ENCODE results near the gene MMGT1.

MMGT1 gene

DNA sequence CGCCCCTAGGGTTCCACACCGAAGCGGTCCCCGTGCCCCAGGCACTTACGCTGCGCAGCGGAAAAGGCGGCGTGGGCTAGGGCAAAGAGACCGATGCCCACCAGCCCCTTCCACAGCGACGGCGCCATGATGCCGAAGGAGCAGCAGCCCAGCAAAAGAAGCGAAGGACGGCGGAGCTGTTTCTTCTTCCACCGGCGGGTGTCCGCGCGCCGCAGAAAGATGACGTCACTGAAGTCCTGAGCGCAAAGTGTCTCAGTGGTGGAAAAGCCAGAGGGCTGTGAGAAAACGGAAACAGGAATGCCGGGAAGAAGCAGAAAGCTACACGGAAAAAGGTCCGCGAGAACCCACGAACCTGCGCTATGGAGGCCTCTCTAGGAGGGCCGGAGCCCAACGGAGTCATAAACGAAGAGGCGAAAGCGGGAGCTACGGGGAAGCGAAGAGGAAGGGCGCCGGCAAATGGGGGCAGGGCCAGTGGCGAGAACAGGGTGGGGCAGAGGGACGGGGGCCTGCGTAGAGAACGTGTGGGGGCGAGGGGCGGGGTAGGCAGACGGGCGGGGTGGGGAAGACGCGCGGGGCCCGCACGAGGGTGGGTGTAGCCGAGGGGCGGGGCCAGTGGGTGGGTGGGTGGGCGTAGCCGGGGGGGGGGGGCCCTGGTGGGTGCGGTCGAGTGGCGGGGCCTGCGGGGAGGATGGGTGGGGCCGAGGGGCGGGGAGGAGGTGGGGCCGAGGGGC is at the start of gene MMGT1:
Gene MMGT1 (minus strand): TSS at position 441 of the 731 bp plus-strand sequence. CDS start 313 bp downstream, at position 128.
- H3K9ac ChIP-seq (ENCODE audit: low read depth, low read length) = peak within 1 kb of the TSS; percentile 97
- no peaks in the 10 kb centered on the region; the same call in 1 of the 2 replicates for H3K4me1 ChIP-seq (ENCODE audit: insufficient read depth, low read length)
- no peaks in the 10 kb centered on the region for H3K9me3 ChIP-seq (ENCODE audit: control insufficient read depth, insufficient read depth, low read length)
- no peaks in the 10 kb centered on the region for H3K36me3 ChIP-seq (ENCODE audit: insufficient read depth, low read length)

DNA sequence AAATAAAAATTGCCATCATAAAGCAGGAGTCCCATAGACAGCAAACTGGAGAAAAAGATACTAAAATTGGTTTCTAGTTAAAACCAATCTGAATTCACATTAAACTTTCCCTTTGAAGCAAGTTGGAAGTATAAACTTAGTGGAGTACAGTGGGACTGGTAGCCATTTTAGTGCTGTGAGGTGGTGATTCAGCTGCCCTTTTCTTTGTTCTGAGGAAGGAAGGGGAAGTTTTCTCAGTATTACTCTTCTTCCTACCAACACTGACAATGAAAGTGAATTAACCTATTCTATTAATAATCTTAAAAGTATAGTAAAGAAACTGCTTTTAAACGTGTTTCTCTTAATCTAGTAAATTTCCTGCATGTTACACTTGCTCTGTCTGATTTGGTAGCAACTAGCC is 48.1 kb upstream of the MMGT1 start:
- H3K9me3 ChIP-seq (ENCODE audit: control insufficient read depth, insufficient read depth, low read length) = no peaks in the 10 kb centered on the region

DNA sequence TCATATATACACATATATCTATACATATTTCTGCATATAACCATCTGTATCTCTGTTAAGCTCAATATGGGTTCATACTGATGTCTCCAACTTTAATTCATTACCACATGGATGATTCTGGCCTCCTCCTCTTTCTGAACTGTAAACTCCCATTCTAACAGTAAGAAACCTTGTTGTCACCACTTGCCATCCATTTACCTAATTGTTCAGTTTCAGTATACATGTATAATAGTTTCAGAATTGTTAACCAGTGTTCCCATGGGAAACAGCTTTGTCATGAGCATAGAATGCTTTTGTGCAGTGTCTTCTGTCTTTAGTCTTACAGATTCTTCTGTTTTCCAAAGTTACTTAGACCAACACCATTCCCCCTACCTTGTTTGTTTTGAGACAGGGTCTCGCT is 47.4 kb upstream of the MMGT1 start:
- Histone ChIP-seq H3K9me3 (ENCODE audit: control insufficient read depth, insufficient read depth, low read length) (no peaks in the 10 kb centered on the region), H3K4me1 (ENCODE audit: insufficient read depth, low read length) (no peaks in the 10 kb centered on the region), H3K36me3 (ENCODE audit: insufficient read depth, low read length) (no peaks in the 10 kb centered on the region), H3K9ac (ENCODE audit: low read depth, low read length) (no peak overlapping the region)

More for the DNA sequence above, 48.1 kb upstream of the MMGT1 start:
- Histone ChIP-seq H3K9ac (ENCODE audit: low read depth, low read length) (no peak overlapping the region), H3K36me3 (ENCODE audit: insufficient read depth, low read length) (no peaks in the 10 kb centered on the region), H3K4me1 (ENCODE audit: insufficient read depth, low read length) (no peaks in the 10 kb centered on the region)

DNA sequence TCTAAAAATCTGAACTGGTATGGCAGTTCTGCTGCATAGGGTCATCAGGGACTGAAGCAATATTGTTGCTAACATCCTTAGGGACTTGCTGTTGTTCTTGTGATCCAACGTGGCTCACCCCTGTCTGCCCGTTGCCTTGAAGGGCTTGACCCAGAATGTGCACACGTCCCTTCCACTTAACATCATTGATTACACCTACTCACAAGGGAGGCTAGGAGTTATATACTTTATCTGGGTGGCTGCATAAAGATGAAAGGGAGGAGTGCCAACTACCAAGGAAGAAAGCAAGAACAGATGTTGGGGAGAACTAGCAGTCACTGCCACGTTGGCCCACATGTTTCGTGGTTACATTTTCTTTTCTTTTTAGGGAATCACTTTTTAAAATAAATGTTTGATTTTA is 45.4 kb upstream of the MMGT1 start:
- no peaks in the 10 kb centered on the region for H3K36me3 ChIP-seq (ENCODE audit: insufficient read depth, low read length)
- no peaks in the 10 kb centered on the region for H3K9me3 ChIP-seq (ENCODE audit: control insufficient read depth, insufficient read depth, low read length)
- H3K9ac ChIP-seq (ENCODE audit: low read depth, low read length) = no peak overlapping the region
- H3K4me1 ChIP-seq (ENCODE audit: insufficient read depth, low read length) = no peaks in the 10 kb centered on the region

DNA sequence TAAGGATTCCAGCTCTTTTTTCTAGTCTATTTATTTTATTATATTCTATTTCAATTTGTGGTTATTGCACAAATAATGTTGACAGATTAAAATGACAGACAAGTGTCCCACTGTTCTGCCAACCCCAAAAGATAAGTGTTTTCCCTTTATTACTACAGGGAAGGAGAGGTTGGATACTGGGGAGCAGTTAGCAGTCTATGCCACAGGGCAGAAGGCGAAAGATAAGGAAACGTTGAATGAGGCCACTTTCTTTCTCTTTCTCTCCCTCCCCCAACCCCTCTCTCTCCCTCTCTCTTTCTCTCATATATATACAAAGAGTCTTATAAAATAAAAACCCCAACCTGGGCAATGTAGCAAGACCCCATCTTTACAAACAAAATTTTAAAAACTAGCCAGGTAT is 43.1 kb upstream of the MMGT1 start:
- Histone ChIP-seq H3K9ac (ENCODE audit: low read depth, low read length) (no peak overlapping the region), H3K9me3 (ENCODE audit: control insufficient read depth, insufficient read depth, low read length) (no peaks in the 10 kb centered on the region), H3K36me3 (ENCODE audit: insufficient read depth, low read length) (no peaks in the 10 kb centered on the region), H3K4me1 (ENCODE audit: insufficient read depth, low read length) (no peaks in the 10 kb centered on the region)

DNA sequence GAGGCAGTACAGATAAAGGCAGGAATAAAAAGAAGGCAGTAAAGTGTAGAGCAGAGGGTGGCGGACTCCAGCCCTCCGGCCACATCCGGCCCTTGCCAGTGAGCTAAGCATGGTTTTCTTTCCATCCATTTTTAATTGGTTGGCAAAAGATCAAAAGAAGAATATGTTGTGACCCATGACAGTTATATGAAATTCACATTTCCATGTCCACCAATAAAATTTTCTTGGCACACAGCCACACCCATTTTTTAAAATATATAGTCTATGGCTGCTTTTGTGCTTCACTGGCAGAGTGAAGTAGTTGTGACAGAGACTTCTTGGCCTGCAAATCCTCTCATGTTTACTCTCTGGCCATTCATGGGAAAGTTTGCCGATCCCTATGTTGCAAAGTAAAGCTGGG is 41.2 kb upstream of the MMGT1 start:
- Histone ChIP-seq H3K4me1 (ENCODE audit: insufficient read depth, low read length) (no peaks in the 10 kb centered on the region), H3K9ac (ENCODE audit: low read depth, low read length) (no peak overlapping the region), H3K9me3 (ENCODE audit: control insufficient read depth, insufficient read depth, low read length) (no peaks in the 10 kb centered on the region), H3K36me3 (ENCODE audit: insufficient read depth, low read length) (no peaks in the 10 kb centered on the region)

DNA sequence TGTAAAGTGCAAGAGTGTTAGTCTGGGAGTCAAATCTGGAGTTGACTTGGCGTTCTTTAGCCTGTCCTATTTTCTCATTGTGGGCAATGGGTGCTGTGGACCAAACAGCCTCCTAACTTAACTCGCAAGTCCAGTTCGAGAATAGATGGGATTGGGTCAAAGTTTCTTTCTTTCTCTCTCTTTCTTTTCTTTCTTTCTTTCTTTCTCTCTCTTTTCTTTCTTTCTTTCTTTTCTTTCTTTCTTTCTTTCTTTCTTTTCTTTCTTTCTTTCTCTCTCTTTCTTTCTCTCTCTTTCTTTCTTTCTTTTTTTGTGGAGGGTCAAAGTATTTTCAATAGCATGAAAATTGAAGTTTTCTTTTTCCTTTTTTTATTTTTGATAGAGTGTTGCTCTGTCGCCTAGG is 14.5 kb upstream of the MMGT1 start:
- H3K36me3 ChIP-seq (ENCODE audit: insufficient read depth, low read length) = no peaks in the 10 kb centered on the region
- H3K9me3 ChIP-seq (ENCODE audit: control insufficient read depth, insufficient read depth, low read length) = no peaks in the 10 kb centered on the region
- H3K4me1 ChIP-seq (ENCODE audit: insufficient read depth, low read length) = no peaks in the 10 kb centered on the region
- H3K9ac ChIP-seq (ENCODE audit: low read depth, low read length) = no peak overlapping the region

DNA sequence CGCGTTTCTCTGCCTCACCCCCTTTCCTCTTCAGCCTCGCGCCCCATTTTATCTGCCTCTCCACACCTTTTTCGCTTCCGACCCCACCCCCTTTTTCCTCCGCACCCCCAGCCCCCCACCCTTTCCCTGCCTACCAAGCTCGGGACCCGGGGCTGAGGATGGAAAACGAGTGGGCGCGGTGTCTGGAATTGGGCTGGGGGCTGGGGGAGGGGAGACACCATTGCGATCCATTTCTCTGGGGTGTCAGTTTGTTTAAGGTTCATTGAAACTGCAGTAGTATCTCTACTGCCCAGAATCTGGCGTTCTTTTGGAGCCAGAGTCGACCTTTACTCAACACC is 12.2 kb upstream of the MMGT1 start:
- Histone ChIP-seq H3K9me3 (ENCODE audit: control insufficient read depth, insufficient read depth, low read length) (no peaks in the 10 kb centered on the region), H3K9ac (ENCODE audit: low read depth, low read length) (peak overlapping the region; percentile 98), H3K36me3 (ENCODE audit: insufficient read depth, low read length) (no peaks in the 10 kb centered on the region), H3K4me1 (ENCODE audit: insufficient read depth, low read length) (no peaks in the 10 kb centered on the region)

DNA sequence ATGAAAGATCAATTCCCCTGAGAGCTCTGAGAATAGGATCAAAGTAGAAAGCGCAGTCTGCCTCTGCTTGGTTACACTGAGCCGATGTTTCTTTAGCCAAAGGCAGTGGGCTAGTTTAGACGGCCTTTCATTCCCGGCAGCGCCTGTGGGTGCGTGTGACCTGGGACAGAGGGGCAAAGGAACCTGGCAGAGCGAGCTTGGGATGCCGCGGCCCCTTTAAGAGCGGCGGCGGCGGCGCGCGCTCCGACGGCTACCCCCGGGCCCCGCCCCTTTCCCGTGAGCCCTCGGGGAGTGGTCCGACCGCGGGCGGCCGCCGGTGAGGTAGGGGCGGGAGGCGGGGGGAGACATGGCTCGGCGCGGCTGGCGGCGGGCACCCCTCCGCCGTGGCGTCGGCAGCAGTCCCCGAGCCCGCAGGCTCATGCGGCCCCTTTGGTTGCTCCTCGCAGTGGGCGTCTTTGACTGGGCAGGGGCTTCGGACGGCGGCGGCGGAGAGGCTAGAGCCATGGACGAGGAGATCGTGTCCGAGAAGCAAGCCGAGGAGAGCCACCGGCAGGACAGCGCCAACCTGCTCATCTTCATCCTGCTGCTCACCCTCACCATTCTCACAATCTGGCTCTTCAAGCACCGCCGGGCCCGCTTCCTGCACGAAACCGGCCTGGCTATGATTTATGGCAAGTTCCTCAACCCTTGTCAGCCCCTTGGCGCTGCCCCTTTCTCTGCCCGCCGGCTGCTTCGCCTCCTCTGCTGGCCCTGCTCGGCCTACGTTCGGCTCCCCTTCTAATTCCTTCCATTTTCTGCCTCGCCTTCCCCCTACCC is 11.6 kb upstream of the MMGT1 start, which contains the start of gene SLC9A6:
Gene SLC9A6 (plus strand): TSS at position 279 of the 816 bp plus-strand sequence. CDS start 224 bp downstream, at position 503.
- Histone ChIP-seq H3K36me3 (ENCODE audit: insufficient read depth, low read length) (no peaks in the 10 kb centered on the region), H3K9me3 (ENCODE audit: control insufficient read depth, insufficient read depth, low read length) (no peaks in the 10 kb centered on the region), H3K4me1 (ENCODE audit: insufficient read depth, low read length) (no peaks in the 10 kb centered on the region), H3K9ac (ENCODE audit: low read depth, low read length) (peak within 1 kb of the TSS; percentile 98)

DNA sequence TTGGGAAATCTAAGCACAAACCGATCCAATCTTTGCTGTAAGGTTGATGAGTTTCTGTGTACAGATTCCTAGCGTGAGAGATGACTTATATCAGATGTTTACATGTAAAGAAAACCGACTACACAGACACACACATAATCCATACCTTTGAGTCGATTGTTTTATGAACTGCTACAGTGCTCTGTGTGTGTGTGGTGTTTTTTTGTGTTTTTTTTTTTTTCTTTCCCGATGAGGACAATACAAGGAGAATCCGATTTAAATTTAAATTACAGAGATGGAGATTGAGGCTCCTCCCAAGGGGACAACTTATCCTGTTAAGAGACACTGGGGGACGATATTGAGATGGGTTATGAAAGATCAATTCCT is 11.0 kb upstream of the MMGT1 start:
- Histone ChIP-seq H3K9me3 (ENCODE audit: control insufficient read depth, insufficient read depth, low read length) (no peaks in the 10 kb centered on the region), H3K4me1 (ENCODE audit: insufficient read depth, low read length) (no peaks in the 10 kb centered on the region), H3K9ac (ENCODE audit: low read depth, low read length) (peak overlapping the region; percentile 98), H3K36me3 (ENCODE audit: insufficient read depth, low read length) (no peaks in the 10 kb centered on the region)

DNA sequence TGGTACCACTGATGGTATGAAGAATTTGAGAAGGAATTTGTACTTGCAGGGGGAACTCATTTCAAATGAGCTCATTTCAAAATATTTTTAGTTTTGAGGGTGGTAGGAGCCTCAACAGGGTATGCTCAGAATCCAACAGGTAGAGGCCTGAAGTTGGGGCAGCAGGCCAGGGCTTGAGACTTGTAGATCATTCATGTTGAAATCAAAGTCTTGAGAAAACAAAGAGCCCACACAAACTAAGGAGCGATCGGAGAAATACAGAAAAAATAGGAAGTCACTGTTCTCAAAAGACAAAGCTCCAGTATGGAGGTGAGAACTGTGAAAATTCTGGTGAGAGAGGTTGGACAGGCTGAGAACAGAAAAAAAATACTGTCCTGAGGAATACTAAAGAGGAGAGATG is 10.5 kb upstream of the MMGT1 start:
- Histone ChIP-seq H3K9ac (ENCODE audit: low read depth, low read length) (peak overlapping the region; percentile 98), H3K36me3 (ENCODE audit: insufficient read depth, low read length) (no peaks in the 10 kb centered on the region), H3K4me1 (ENCODE audit: insufficient read depth, low read length) (no peaks in the 10 kb centered on the region), H3K9me3 (ENCODE audit: control insufficient read depth, insufficient read depth, low read length) (no peaks in the 10 kb centered on the region)

DNA sequence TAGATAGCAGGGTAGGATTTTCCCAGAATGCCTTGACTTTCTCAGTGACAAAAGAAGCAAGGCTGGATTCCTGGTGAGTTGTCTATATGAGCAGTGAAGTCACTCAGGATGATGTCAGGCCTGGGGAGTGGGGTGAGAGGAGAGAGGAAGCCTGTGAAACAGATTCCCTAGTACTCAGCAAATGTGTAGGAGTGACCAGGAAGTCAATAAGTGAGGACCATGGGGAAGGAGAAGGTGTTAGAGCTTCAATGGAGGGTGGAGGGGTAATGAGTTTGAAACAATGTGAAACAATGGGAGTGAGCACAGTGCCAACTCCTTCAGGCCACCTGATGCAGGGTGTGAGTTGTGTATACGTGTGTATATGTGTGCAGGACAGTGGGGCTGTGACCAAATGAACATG is 9.1 kb upstream of the MMGT1 start:
- no peaks in the 10 kb centered on the region for H3K9me3 ChIP-seq (ENCODE audit: control insufficient read depth, insufficient read depth, low read length)
- H3K36me3 ChIP-seq (ENCODE audit: insufficient read depth, low read length) = no peaks in the 10 kb centered on the region
- no peak overlapping the region for H3K9ac ChIP-seq (ENCODE audit: low read depth, low read length)
- H3K4me1 ChIP-seq (ENCODE audit: insufficient read depth, low read length) = no peaks in the 10 kb centered on the region

DNA sequence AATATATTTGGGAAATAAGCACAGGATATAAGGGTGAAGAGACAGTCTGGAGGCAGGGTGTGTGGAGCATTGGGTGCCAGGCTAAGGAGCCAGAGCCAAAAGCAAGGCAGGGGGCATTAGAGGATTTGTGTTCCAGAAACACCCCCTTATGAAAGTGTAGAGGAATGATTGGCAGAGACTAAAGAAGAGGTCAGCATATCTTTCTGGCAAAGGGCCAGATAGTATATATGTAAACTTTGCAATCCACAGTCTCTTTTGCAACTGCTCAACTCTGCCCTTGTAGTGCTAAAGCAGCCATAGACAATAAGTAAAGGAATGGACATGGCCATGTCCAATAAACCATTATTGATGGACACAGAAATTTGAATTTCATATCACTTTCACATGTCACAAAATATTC is 7.9 kb upstream of the MMGT1 start:
- Histone ChIP-seq H3K4me1 (ENCODE audit: insufficient read depth, low read length) (no peaks in the 10 kb centered on the region), H3K36me3 (ENCODE audit: insufficient read depth, low read length) (no peaks in the 10 kb centered on the region), H3K9ac (ENCODE audit: low read depth, low read length) (no peak overlapping the region)

DNA sequence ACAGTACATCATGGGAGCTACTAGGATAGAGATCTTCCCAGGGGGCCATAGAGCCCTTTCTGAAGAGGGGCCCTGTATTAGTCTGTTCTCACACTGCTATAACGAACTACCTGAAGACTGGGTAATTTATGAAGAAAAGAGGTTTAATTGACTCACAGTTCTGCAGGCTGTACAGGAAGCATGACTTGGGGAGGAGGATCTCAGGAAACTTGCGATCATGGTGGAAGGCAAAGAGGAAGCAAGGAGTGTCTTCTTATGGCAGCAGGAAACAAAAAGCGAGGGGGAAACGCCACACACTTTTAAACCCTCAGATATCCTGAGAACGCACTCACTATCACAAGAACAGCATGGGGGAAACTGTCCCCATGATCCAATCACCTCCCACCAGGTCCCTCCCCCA is 7.2 kb upstream of the MMGT1 start:
- H3K9me3 ChIP-seq (ENCODE audit: control insufficient read depth, insufficient read depth, low read length) = no peaks in the 10 kb centered on the region
- H3K36me3 ChIP-seq (ENCODE audit: insufficient read depth, low read length) = no peaks in the 10 kb centered on the region
- no peak overlapping the region for H3K9ac ChIP-seq (ENCODE audit: low read depth, low read length)
- H3K4me1 ChIP-seq (ENCODE audit: insufficient read depth, low read length) = no peaks in the 10 kb centered on the region

More for the DNA sequence above, 7.9 kb upstream of the MMGT1 start:
- H3K9me3 ChIP-seq (ENCODE audit: control insufficient read depth, insufficient read depth, low read length) = no peaks in the 10 kb centered on the region

DNA sequence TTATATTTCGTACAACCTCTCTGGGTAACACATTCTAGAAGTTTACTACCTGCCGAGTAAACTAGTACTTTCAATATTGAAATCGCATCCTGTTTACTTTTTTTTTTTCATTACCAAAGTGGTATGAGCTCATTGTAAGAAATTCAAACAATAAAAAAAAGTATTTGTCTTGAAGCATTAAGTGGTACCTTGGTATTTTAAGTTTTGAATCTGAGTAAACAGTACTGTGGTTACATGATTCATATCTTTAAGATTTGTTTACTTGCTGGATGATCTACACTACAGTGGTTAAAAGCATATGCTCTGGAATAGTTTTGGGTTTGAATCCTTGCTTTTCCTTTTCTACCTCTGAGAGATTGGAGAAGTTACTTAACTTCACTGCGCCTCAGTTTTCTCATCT is 3.8 kb upstream of the MMGT1 start:
- Histone ChIP-seq H3K9ac (ENCODE audit: low read depth, low read length) (no peak overlapping the region), H3K36me3 (ENCODE audit: insufficient read depth, low read length) (no peaks in the 10 kb centered on the region), H3K9me3 (ENCODE audit: control insufficient read depth, insufficient read depth, low read length) (no peaks in the 10 kb centered on the region), H3K4me1 (ENCODE audit: insufficient read depth, low read length) (no peaks in the 10 kb centered on the region)
